Kidney (tissue), 14 donors: Measurements from ENCODE around the gene TPM1. TPM values are rescaled to one million over a fixed set of nuclear protein-coding genes. Genes with fewer than 3 reads are reported as not detected.
A peak's percentile ranks its signal among the peaks of the same experiment; 100 is the strongest.

ENCODE experiments used
- DNase-seq, 5 donors: peaks; one replicate each; pipeline ENCODE4 v3.0.0-alpha.2; 2013 to 2020
- FAIRE-seq: peaks from 2 replicates; lab custom pipeline; 2012; peaks lifted over from hg19 to GRCh38; lab: Jason Lieb, UNC
- H3K27ac ChIP-seq, 2 donors: one replicate each; pipeline ENCODE4 v1.7.0; 2013; ENCODE audit warnings: low read depth in 2 of 2, low read length in 2 of 2, inconsistent platforms in 1 of 2
- H3K27me3 ChIP-seq: one replicate; pipeline ENCODE4 v1.7.1; 2013; ENCODE audit warnings: low read length, inconsistent platforms; ENCODE audit not compliant: control insufficient read depth, insufficient read depth
- H3K36me3 ChIP-seq, 3 donors: one replicate each; pipeline versions ENCODE4 v1.7.0 to v1.7.1; 2013; ENCODE audit warnings: low read length in 3 of 3, control low read depth in 1 of 3, inconsistent platforms in 1 of 3; ENCODE audit not compliant: insufficient read depth in 3 of 3, control insufficient read depth in 2 of 3
- H3K4me1 ChIP-seq, 3 donors: one replicate each; pipeline versions ENCODE4 v1.7.0 to v1.7.1; 2013; ENCODE audit warnings: low read length in 3 of 3, inconsistent platforms in 1 of 3, low read depth in 1 of 3; ENCODE audit not compliant: control insufficient read depth in 2 of 3, insufficient read depth in 2 of 3
- H3K4me3 ChIP-seq, 3 donors: one replicate each; pipeline versions ENCODE4 v1.7.0 to v1.8.1; 2013; ENCODE audit warnings: low read length in 3 of 3, control low read depth in 1 of 3, inconsistent platforms in 1 of 3
- H3K9ac ChIP-seq, 3 donors: one replicate each; pipeline versions ENCODE4 v1.7.0 to v1.7.1; 2013; ENCODE audit warnings: low read length in 3 of 3, control low read depth in 1 of 3, inconsistent platforms in 1 of 3
- H3K9me3 ChIP-seq, 3 donors: one replicate each; pipeline versions ENCODE4 v1.7.0 to v1.7.1; 2013; ENCODE audit warnings: low read length in 3 of 3, control low read depth in 1 of 3, inconsistent platforms in 1 of 3; ENCODE audit not compliant: control insufficient read depth in 2 of 3, insufficient read depth in 1 of 3
- intact Hi-C: fragments of 100-400 bp; cut with DNase I; formaldehyde crosslinking; loops from one replicate; pipeline ENCODE4 v1.11.1; 2022
- polyA plus RNA-seq: library from polyadenylated mRNA; stranded (reverse); fragments of 350-450 nt; fragmentation: Illumina TruSeq; extraction: RNeasy Lipid Tissue Mini Kit (QIAGEN cat#74804); gene quantifications from one replicate; pipeline ENCODE4 v1.2.3, GENCODE V29; 2014; ENCODE audit warnings: low read depth, low replicate concordance; ENCODE audit not compliant: insufficient read depth
- total RNA-seq: library from RNA; stranded (reverse); fragmentation: NEBNext Ultra II Directional; extraction: Animal tissue kit (Norgen Biotek cat#: 25700); gene quantifications from one replicate; pipeline ENCODE4 v1.2.1, GENCODE V29; 2021
- TF ChIP-seq, protein P1 (sequence below): IDR thresholded peaks from 3 replicates; pipeline ENCODE4 v1.5.1; 2012; ENCODE audit warnings: mild to moderate bottlenecking, moderate library complexity, borderline replicate concordance; ENCODE audit not compliant: insufficient read depth; ENCODE audit errors: extremely low read depth
- donor health status: control.
- donor health status: control.
- donor health status: control.
- donor health status: control.
- donor health status: control.
- donor health status: DM: yes; HTN: yes; CAD: no.
- donor health status: Normal renal cell carcinoma (clear cell type).

The TPM1 gene
- total and polyA plus RNA-seq, 2 donors from 2014 or later: 252 to 473 TPM

DNA sequence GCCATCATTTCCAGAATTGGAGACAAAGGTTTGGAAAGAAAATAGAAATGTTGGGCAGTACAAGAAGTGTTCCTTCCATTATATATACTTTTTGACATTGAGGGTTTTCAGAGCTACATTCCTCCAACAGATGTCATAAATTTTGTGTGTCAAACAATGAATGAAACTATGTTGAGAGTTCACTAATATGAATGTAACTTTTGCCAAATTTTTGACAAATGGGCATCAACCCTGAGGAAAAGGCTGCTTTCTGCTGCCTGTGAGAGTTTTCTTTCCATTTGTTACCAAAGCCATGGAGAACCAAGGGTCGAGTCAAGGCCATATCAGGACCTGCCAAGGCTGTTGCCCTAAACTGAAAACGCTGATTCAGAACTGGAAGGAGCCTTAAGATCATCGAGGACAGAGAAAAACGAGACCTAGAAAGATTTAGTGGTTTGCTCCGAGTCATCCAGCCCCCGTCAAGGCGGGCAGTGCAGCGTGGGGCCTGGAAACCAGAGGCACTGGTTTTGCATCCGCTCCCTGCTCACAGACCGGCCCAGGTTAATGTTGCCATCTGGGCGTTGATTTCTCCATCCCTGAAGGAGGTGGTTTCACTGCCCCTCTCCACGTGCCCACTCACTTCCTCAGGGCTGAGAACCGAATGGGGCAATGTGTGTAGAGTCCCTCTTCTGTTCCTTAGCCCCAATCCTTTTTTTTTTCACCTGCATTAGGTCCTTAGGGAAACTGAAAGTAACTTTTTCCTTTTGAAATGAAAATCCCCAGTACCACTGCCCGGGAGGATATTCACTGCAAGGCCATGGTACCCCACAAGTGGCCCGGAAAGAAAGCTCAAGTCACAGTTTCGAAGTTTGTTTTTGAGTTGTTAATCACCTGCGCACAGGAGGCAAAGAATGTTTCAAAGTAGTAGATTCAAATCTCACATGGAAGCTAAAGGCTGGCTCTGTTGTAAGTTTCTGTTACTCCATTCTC lies 32.8 kb downstream of the TPM1 start:
- Histone ChIP-seq H3K36me3 (peaks cover 0 to 7% (median 2%) of the 10 kb centered on the region in 3 donors), H3K4me1 (peaks cover 0 to 3% (median 0%) of the 10 kb centered on the region in 3 donors), H3K27me3 (no peaks in the 10 kb centered on the region), H3K9ac (no peak overlapping the region), H3K27ac (no peak overlapping the region), H3K4me3 (no peak overlapping the region), H3K9me3 (no peaks in the 10 kb centered on the region)
- DNase-seq (peak in 1 of 5 donors; percentile 24), FAIRE-seq (no peak)
- intact Hi-C loops: no loop called here
- TF ChIP-seq, protein P1, sequence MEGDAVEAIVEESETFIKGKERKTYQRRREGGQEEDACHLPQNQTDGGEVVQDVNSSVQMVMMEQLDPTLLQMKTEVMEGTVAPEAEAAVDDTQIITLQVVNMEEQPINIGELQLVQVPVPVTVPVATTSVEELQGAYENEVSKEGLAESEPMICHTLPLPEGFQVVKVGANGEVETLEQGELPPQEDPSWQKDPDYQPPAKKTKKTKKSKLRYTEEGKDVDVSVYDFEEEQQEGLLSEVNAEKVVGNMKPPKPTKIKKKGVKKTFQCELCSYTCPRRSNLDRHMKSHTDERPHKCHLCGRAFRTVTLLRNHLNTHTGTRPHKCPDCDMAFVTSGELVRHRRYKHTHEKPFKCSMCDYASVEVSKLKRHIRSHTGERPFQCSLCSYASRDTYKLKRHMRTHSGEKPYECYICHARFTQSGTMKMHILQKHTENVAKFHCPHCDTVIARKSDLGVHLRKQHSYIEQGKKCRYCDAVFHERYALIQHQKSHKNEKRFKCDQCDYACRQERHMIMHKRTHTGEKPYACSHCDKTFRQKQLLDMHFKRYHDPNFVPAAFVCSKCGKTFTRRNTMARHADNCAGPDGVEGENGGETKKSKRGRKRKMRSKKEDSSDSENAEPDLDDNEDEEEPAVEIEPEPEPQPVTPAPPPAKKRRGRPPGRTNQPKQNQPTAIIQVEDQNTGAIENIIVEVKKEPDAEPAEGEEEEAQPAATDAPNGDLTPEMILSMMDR: no peak

- FAIRE-seq (no peak), DNase-seq (peak in 1 of 5 donors; percentile 34)
- Histone ChIP-seq H3K27ac (no peak overlapping the region), H3K27me3 (no peaks in the 10 kb centered on the region), H3K4me3 (no peak overlapping the region), H3K4me1 (peaks cover 0 to 3% (median 0%) of the 10 kb centered on the region in 3 donors), H3K9ac (no peak overlapping the region), H3K36me3 (peaks cover 0 to 1% (median under 1%) of the 10 kb centered on the region in 3 donors), H3K9me3 (no peaks in the 10 kb centered on the region)
- intact Hi-C loops: no loop called here
- TF ChIP-seq, protein P1: no peak
These were observed 33.6 kb downstream of the TPM1 start for GRCh38 chr15:63075984-63076713.

DNA sequence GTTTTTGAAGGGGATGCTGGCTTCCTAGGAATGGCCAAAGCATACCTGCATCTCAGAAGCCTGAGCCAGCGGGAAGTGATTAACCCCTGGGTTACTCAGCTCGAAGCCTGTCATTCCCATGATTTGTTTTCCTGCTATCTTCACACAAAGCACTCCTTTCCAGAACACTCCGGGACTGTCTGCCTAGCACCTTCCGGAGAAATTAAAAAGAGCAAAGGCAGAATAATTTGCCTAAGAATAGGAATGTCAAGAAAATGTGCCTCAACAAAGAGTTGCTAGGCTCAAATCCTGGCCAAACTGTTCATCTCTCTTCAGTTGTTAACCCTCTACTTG lies 34.1 kb downstream of the TPM1 start:
- Histone ChIP-seq H3K36me3 (no peaks in the 10 kb centered on the region), H3K4me1 (peaks cover 0 to 3% (median 0%) of the 10 kb centered on the region in 3 donors), H3K9me3 (no peaks in the 10 kb centered on the region), H3K27ac (no peak overlapping the region), H3K27me3 (no peaks in the 10 kb centered on the region), H3K9ac (no peak overlapping the region), H3K4me3 (no peak overlapping the region)
- intact Hi-C loops: no loop called here
- FAIRE-seq: no peak
- DNase-seq: no peak
- TF ChIP-seq, protein P1: no peak
